Epithelial cell of esophagus (primary cell): ENCODE measurements around the gene CORO6.
"Not testable (repeated sequence)": the region's sequence is repeated elsewhere in the genome, so short reads cannot be mapped to it uniquely, and the experiment has no call there.

Experiments
- DNase-seq: peaks from one replicate; pipeline ENCODE4 v3.0.0; 2010; ENCODE audit warnings: low read depth
- H3K4me3 ChIP-seq: 2 replicates; pipeline ENCODE4 v1.5.1; 2011; ENCODE audit warnings: mild to moderate bottlenecking, low read length, control low read depth
- TF ChIP-seq, protein P1 (sequence below): IDR thresholded peaks from 2 replicates; pipeline ENCODE4 v1.5.1; 2011; ENCODE audit warnings: low read depth, mild to moderate bottlenecking, low read length, control low read depth, inconsistent platforms; ENCODE audit not compliant: insufficient read depth; ENCODE audit errors: missing control alignments

The CORO6 gene

DNA sequence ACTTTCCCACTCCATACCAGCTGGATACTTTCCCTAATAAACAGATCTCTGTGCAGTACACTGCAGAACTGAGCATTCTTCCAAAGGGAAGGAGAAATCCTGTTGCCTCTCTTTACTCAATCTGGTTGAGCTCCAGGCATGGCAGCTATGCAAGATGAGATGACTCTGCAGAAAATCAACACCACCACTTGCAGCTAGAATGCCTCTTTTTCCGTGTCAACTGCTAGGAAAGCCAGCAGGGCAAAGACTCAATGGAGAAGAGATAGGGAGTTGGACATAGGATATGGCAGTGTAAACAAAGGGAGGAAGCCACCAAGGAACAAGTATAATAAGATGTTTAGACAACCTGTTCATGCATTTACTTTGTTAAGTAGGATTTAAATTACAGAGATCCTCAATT is 40.4 kb upstream of the CORO6 start:
- TF ChIP-seq, protein P1, sequence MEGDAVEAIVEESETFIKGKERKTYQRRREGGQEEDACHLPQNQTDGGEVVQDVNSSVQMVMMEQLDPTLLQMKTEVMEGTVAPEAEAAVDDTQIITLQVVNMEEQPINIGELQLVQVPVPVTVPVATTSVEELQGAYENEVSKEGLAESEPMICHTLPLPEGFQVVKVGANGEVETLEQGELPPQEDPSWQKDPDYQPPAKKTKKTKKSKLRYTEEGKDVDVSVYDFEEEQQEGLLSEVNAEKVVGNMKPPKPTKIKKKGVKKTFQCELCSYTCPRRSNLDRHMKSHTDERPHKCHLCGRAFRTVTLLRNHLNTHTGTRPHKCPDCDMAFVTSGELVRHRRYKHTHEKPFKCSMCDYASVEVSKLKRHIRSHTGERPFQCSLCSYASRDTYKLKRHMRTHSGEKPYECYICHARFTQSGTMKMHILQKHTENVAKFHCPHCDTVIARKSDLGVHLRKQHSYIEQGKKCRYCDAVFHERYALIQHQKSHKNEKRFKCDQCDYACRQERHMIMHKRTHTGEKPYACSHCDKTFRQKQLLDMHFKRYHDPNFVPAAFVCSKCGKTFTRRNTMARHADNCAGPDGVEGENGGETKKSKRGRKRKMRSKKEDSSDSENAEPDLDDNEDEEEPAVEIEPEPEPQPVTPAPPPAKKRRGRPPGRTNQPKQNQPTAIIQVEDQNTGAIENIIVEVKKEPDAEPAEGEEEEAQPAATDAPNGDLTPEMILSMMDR, result no peak
- no peak overlapping the region for H3K4me3 ChIP-seq
- no peak for DNase-seq

DNA sequence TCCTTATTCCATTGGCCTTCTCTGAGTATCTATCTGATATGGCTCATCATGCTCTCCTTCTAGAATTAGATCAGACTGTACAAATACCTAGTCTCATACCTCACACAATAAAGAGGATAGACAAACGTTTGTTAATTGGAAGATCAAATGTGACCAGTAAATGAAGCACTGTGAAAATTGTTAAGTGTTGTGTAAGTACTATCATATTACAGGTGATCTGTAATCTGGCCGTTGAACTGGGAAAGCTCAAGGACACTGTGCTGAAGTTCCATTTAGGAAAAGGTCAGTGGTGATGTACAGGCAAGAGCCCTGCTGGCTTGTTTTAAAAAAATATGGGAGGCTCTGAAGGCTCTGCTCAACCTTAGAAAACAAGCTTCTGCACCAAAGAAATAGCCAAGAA is 38.5 kb upstream of the CORO6 start:
- no peak overlapping the region for H3K4me3 ChIP-seq
- TF ChIP-seq, protein P1, result no peak
- DNase-seq, result no peak

DNA sequence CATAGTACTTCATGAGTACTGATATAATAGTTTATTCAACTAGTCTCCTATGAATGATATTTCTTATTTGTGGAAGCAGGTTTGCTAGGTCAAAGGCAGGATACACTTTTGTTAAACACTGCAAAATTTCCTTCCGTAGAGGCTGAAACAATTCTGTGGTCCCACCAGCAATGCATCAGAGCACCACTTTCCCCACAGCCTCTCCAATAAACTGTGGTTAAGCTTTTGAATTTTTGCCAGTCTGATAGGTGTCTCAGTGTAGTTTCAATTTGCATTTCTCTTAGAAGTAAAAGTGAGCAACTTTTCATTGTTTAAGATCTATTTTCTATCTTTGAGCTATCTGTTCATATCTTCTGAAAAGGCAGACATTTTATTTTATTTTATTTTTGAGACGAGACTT is 36.4 kb upstream of the CORO6 start:
- TF ChIP-seq, protein P1, result no peak
- H3K4me3 ChIP-seq, result no peak overlapping the region
- no peak for DNase-seq

DNA sequence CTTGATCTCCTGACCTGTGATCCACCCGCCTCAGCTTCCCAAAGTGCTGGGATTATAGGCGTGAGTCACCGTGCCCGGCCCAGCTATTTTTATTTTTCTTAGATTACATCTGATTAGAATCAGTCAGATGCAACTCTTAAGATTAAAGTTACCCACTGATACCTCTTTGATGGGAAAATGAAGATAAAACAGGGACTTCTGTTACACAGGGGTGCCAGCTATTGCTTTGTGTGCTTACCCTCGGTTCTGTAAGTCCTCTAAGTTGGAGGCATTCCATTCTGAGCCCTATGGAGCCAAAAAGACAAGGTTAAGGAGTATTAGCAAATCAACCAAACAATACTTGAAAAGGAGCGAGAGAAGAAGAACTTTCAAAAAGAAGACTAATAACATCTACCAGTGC is 32.6 kb upstream of the CORO6 start:
- TF ChIP-seq, protein P1, result no peak
- H3K4me3 ChIP-seq, result no peak overlapping the region
- DNase-seq, result no peak

DNA sequence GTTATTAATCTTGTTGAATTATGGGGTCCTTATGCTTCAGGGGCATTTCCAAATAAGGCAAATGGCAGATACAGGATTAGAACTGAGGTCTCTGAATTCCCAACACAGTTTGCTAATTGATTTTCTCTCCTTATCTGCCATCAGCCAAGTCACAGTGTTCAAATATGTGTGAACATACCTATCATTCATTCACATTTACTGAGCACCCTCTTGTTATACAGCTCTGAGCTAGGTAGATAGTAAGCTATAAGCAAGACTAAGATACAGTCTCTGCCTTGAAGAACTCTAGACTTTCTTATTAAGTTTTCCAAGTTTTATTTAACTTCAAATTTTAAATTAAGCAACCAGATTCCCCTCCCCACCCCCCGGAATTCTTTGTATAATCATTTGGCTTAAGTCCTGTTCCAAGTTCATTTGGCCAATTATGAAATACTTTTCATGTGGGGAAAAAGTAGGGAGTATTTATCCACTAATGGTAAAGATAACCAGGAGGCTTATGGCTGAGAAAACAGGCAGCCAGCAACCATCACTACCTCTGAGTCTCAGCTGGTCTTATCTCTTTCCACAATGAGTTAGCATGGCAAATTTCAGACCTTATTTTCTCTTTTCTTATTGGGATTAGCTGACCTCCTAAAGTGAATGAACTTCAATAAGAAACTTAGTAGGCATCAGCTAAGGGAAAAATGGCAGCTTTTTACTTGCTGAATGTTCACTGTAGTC is 31.4 kb upstream of the CORO6 start:
- H3K4me3 ChIP-seq, result no peak overlapping the region
- no peak for DNase-seq
- TF ChIP-seq, protein P1, result no peak

DNA sequence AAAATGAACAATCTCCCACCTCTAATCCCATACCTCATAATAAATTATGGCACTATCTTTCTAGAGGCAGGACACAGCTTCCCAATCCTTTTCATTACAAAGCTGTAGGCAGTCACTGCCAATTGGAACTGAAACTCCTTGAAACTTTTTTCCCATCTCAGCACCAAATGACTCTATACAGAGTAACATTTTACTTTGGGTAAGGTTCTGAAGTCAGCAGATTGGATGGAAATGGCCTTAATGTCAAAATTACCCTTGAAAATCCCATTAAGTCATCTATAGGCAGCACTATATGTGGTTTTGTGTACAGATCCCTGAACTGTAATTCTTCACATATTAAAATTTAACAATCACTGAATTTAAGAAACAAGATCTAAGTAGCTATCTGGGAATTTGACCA is 30.3 kb upstream of the CORO6 start:
- DNase-seq, result no peak
- H3K4me3 ChIP-seq, result no peak overlapping the region
- TF ChIP-seq, protein P1, result no peak

DNA sequence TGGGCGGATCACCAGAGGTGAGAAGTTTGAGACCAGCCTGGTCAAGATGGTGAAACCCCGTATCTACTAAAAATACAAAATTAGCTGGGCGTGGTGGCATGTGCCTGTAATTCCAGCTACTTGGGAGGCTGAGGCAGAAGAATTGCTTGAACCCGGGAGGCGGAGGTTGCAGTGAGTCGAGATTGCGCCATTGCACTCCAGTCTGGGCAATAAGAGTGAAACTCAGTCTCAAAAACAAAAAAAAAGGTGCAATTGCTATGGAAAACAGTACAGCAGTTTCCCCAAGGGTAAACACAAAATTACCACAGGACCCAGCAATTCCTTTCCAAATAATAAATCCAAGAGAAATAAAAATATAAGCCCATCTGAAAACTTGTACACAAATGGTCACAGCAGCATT is 29.2 kb upstream of the CORO6 start:
- not testable (repeated sequence) for DNase-seq

More for the DNA sequence above, 29.2 kb upstream of the CORO6 start:
- not testable (repeated sequence) for H3K4me3 ChIP-seq
